SK-N-SH (cell line): ENCODE results near the gene LINGO4. TPM values are rescaled to one million over a fixed set of nuclear protein-coding genes. Genes with fewer than 3 reads are reported as not detected.

Experiments used
- CTCF ChIA-PET: fragments of 300-600, 350-600 bp; formaldehyde crosslinking; extraction: SDS; loops from one replicate; lab custom pipeline; 2021; lab: Yijun Ruan, JAX
- POLR2A ChIA-PET: fragments of 350-600 bp; sonication (Branson Sonifier 250); formaldehyde crosslinking; extraction: SDS; loops from one replicate; lab custom pipeline; 2020; ENCODE audit warnings: antibody characterized with exemption, inconsistent platforms; lab: Yijun Ruan, JAX
- DNase-seq: peaks from one replicate; pipeline ENCODE4 v3.0.0; 2012
- H2AFZ ChIP-seq: fragments of 200-600 bp; sonication (generic); 2 replicates; pipeline ENCODE4 v1.8.1; 2016; ENCODE audit warnings: antibody characterized with exemption, mild to moderate bottlenecking, low read depth
- H3F3A ChIP-seq: fragments of 200-600 bp; sonication (generic); replicated peaks from 2 replicates; pipeline ENCODE3; 2016; ENCODE audit warnings: antibody characterized with exemption, mild to moderate bottlenecking; ENCODE audit not compliant: insufficient read depth
- H3K27ac ChIP-seq, 2 experiments: fragments of 200-500 bp in 1 of 2; fragments of 200-600 bp in 1 of 2; sonication (Bioruptor generic) in 1 of 2; sonication (generic), shearing (Covaris generic) in 1 of 2; 2 replicates each; pipeline versions ENCODE4 v1.5.1 to v1.6.1; 2014 to 2016; ENCODE audit warnings: low read depth in 2 of 2, inconsistent platforms in 1 of 2, low read length in 1 of 2, mild to moderate bottlenecking in 1 of 2, mixed read lengths in 1 of 2
- H3K27me3 ChIP-seq: fragments of 200-600 bp; sonication (generic), shearing (Covaris generic); 2 replicates; pipeline ENCODE4 v1.6.1; 2016; ENCODE audit warnings: mixed run types; ENCODE audit not compliant: insufficient read depth
- H3K36me3 ChIP-seq, 2 experiments: fragments of 200-500 bp in 1 of 2; fragments of 200-600 bp in 1 of 2; sonication (Bioruptor generic) in 1 of 2; sonication (generic) in 1 of 2; replicated peaks in 1 of 2; 2 replicates each; pipeline versions ENCODE3 to v1.5.1; 2014 to 2016; ENCODE audit warnings: low read length in 1 of 2, mild to moderate bottlenecking in 1 of 2; ENCODE audit not compliant: insufficient read depth in 2 of 2, control insufficient read depth in 1 of 2
- H3K4me1 ChIP-seq, 2 experiments: fragments of 200-500 bp in 1 of 2; fragments of 200-600 bp in 1 of 2; sonication (Bioruptor generic) in 1 of 2; sonication (generic), shearing (Covaris generic) in 1 of 2; 2 replicates each; pipeline versions ENCODE4 v1.5.1 to v1.6.1; 2014 to 2016; ENCODE audit warnings: low read depth in 1 of 2, low read length in 1 of 2, mixed run types in 1 of 2; ENCODE audit not compliant: insufficient read depth in 2 of 2, control insufficient read depth in 1 of 2
- H3K4me2 ChIP-seq: fragments of 200-600 bp; sonication (generic), shearing (Covaris generic); 2 replicates; pipeline ENCODE4 v1.6.1; 2017; ENCODE audit warnings: mixed run types
- H3K4me3 ChIP-seq, 2 experiments: fragments of 200-500 bp in 1 of 2; fragments of 200-600 bp in 1 of 2; sonication (Bioruptor generic) in 1 of 2; sonication (generic), shearing (Covaris generic) in 1 of 2; 2 replicates each; pipeline versions ENCODE4 v1.5.1 to v1.8.1; 2014 to 2016; ENCODE audit warnings: low read depth in 2 of 2, inconsistent platforms in 1 of 2, low read length in 1 of 2, mild to moderate bottlenecking in 1 of 2, mixed read lengths in 1 of 2, moderate library complexity in 1 of 2
- H3K79me2 ChIP-seq: fragments of 200-600 bp; sonication (generic); 2 replicates; pipeline ENCODE4 v1.8.1; 2017; ENCODE audit warnings: mild to moderate bottlenecking; ENCODE audit not compliant: insufficient read depth
- H3K9ac ChIP-seq: fragments of 200-600 bp; sonication (generic); 2 replicates; pipeline ENCODE4 v1.6.1; 2017; ENCODE audit warnings: mixed run types
- H3K9me2 ChIP-seq: fragments of 200-600 bp; sonication (generic); 2 replicates; pipeline ENCODE4 v1.6.1; 2017; ENCODE audit warnings: mixed run types
- H3K9me3 ChIP-seq: fragments of 200-600 bp; sonication (generic); 2 replicates; pipeline ENCODE4 v1.6.1; 2017; ENCODE audit warnings: mixed run types, mild to moderate bottlenecking, moderate library complexity
- H4K20me1 ChIP-seq: fragments of 200-600 bp; sonication (generic); 2 replicates; pipeline ENCODE4 v1.6.1; 2017; ENCODE audit warnings: mild to moderate bottlenecking, mixed run types; ENCODE audit not compliant: insufficient read depth
- FOXJ3 ChIP-seq: sonication (generic); formaldehyde crosslinking; IDR thresholded peaks from 2 replicates; pipeline ENCODE4 v1.5.1; 2020; ENCODE audit warnings: mild to moderate bottlenecking, missing genetic modification reagents
- MAX ChIP-seq: IDR thresholded peaks from 2 replicates; pipeline ENCODE4 v1.4.0; 2012; ENCODE audit warnings: low read depth
- MXI1 ChIP-seq: IDR thresholded peaks from 2 replicates; pipeline ENCODE4 v1.6.1; 2012; ENCODE audit warnings: mild to moderate bottlenecking, low read depth, low read length, improper control_type of control experiment
- NRF1 ChIP-seq: IDR thresholded peaks from 2 replicates; pipeline ENCODE4 v1.6.1; 2012; ENCODE audit warnings: low read depth, mild to moderate bottlenecking, low read length
- POLR2AphosphoS5 ChIP-seq: IDR thresholded peaks from 2 replicates; pipeline ENCODE4 v1.6.1; 2012; ENCODE audit warnings: low read depth, low read length
- RAD21 ChIP-seq: IDR thresholded peaks from 2 replicates; pipeline ENCODE4 v1.6.1; 2012; ENCODE audit warnings: mild to moderate bottlenecking, low read length
- REST ChIP-seq: IDR thresholded peaks from 2 replicates; pipeline ENCODE4 v1.6.1; 2012; ENCODE audit warnings: mild to moderate bottlenecking, low read depth, low read length, moderate library complexity
- USF1 ChIP-seq: IDR thresholded peaks from 2 replicates; pipeline ENCODE4 v1.4.0; 2012; ENCODE audit warnings: low read depth, borderline replicate concordance
- USF2 ChIP-seq: fragments of 150-350 bp; IDR thresholded peaks from 2 replicates; pipeline ENCODE4 v1.6.1; 2017; ENCODE audit warnings: antibody characterized with exemption, low read length, low read depth, borderline replicate concordance
- YY1 ChIP-seq: IDR thresholded peaks from 2 replicates; pipeline ENCODE4 v1.4.0; 2012; ENCODE audit warnings: low read depth, mild to moderate bottlenecking
- WGBS: methylation state at CpG from one replicate; pipeline ENCODE4 v1.1.6; 2017; ENCODE audit warnings: low lambda C conversion rate; 5-methylcytosine and 5-hydroxymethylcytosine counted together
- polyA plus RNA-seq, 3 experiments: library from polyadenylated mRNA; depleted of rRNA; stranded (reverse); fragments of >200 nt; gene quantifications; 2 replicates each; pipeline ENCODE4 v1.2.3, GENCODE V29; 2012

Gene LINGO4
- polyA plus RNA-seq, 1 of the 3 experiments (the other 2 are of a cell fraction) = not detected

- Histone ChIP-seq H3F3A (no peaks in the 10 kb centered on the region), H3K4me3 (no peak within 1 kb of the TSS), H3K79me2 (no peaks in the 10 kb centered on the region), H3K4me1 (peaks cover 0 to 31% of the 10 kb centered on the region in 2 experiments; a peak in 1 of 4 replicates), H3K9me3 (no peaks in the 10 kb centered on the region), H4K20me1 (no peaks in the 10 kb centered on the region), H3K9me2 (no peaks in the 10 kb centered on the region), H3K27me3 (peaks cover 5% of the 10 kb centered on the region; the same call in 1 of the 2 replicates), H2AFZ (no peak within 1 kb of the TSS), H3K9ac (no peak within 1 kb of the TSS), H3K27ac (no peak within 1 kb of the TSS), H3K36me3 (no peaks in the 10 kb centered on the region), H3K4me2 (no peak within 1 kb of the TSS)
- TF ChIP-seq NRF1 (no peak), FOXJ3 (CRISPR knock-in tag) (no peak), REST (no peak)
- 54% methylated on average over 2 of the region's 5 CpGs for WGBS
- CTCF ChIA-PET = interaction anchor here (0.9 to 1.2 kb wide), 2 partner anchors 17 to 148 kb away, joined by 3 to 5 read pairs; no protein-coding TSS in a partner anchor
- no peak for DNase-seq
- POLR2A ChIA-PET = no interaction called here
Measured at GRCh38 chr1:151853411-151853943, 48.3 kb upstream of the LINGO4 start, which contains the start of gene THEM5. THEM5 (minus strand) TSS chr1:151853712; CDS start chr1:151853565, 147 bp downstream.

GRCh38 chr1:151852733-151853132 lies 47.5 kb upstream of the LINGO4 start:
- no peak overlapping the region for H3K27ac ChIP-seq
- H4K20me1 ChIP-seq = no peaks in the 10 kb centered on the region
- ChIA-PET CTCF (interaction anchor here (1.4 kb wide), 1 partner anchor 17 kb away, joined by 3 read pairs; no protein-coding TSS in a partner anchor), POLR2A (no interaction called here)
- H3K4me2 ChIP-seq = no peak overlapping the region
- DNase-seq = no peak
- TF ChIP-seq MXI1 (no peak), MAX (no peak), POLR2AphosphoS5 (no peak), USF2 (no peak), USF1 (no peak), RAD21 (no peak), YY1 (no peak)
- H3K79me2 ChIP-seq = no peaks in the 10 kb centered on the region
- H3K9me3 ChIP-seq = no peaks in the 10 kb centered on the region
- 74% methylated on average over 4 of the region's 4 CpGs for WGBS
- H3K9me2 ChIP-seq = no peaks in the 10 kb centered on the region
- H3K4me3 ChIP-seq = no peak overlapping the region
- no peak overlapping the region for H3K9ac ChIP-seq
- H3K36me3 ChIP-seq = no peaks in the 10 kb centered on the region
- H3F3A ChIP-seq = no peaks in the 10 kb centered on the region
- no peak overlapping the region for H2AFZ ChIP-seq
- H3K27me3 ChIP-seq = peaks cover 5% of the 10 kb centered on the region; the same call in 1 of the 2 replicates
- H3K4me1 ChIP-seq = peaks cover 0 to 37% of the 10 kb centered on the region in 2 experiments; a peak in 1 of 4 replicates
